A673 (cell line): ENCODE measurements around the gene SIN3B.

Source experiments
- CTCF ChIP-seq: fragments of 300-800, 200-600 bp; sonication (generic); conservative IDR thresholded peaks from 2 replicates; pipeline ENCODE4 v1.5.1; 2017; ENCODE audit warnings: low read depth, mild to moderate bottlenecking, antibody characterized with exemption, low read length, moderate library complexity, mixed read lengths
- EZH2 ChIP-seq: fragments of 200-600 bp; sonication (generic); IDR thresholded peaks from 2 replicates; pipeline ENCODE4 v1.6.1; 2017; ENCODE audit warnings: borderline replicate concordance, low read depth, mild to moderate bottlenecking, mixed read lengths, antibody characterized with exemption, low read length; ENCODE audit not compliant: poor library complexity, severe bottlenecking

DNA sequence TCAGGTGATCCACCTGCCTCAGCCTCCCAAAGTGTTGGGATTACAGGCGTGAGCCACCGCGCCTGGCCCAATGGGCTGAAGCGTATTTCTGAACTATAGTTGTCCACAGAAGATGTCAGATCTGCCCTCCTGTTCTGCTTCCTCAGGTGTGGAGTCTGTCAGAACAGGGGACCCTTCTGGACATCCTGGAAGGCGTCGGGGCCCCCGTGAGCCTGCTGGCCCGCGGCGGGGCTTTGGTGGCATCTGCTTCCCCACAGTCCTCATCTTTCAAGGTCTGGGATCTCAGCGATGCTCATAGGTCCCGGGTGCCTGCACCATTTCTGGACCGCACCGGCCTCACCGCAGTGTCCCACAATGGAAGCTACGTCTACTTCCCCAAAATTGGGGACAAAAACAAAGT, 29.5 kb upstream of the SIN3B start:
- no peak for TF ChIP-seq CTCF
- no peak for TF ChIP-seq EZH2
